ENCODE results near the gene PLA2G4D.
"Not testable (repeated sequence)": the region's sequence is repeated elsewhere in the genome, so short reads cannot be mapped to it uniquely, and the experiment has no call there.

Gene PLA2G4D

DNA sequence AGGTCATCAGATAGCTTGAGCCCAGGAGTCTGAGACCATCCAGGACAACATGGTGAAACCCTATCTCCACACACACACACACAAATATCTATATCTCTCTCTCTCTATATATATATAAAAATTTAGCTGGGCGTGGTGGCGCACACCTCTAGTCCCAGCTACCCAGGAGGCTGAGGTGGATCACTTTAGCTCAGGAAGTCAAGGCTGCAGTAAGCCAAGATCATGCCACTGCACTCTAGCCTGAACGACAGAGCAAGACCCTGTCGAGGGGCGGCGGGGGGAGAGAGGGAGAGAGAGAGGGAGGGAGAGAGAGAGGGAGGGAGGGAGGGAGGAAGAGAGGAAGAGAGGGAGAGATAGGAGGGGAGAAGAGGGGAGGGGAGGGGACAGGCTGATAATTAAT, 34.1 kb upstream of the PLA2G4D start:
- no peak for DNase-seq

DNA sequence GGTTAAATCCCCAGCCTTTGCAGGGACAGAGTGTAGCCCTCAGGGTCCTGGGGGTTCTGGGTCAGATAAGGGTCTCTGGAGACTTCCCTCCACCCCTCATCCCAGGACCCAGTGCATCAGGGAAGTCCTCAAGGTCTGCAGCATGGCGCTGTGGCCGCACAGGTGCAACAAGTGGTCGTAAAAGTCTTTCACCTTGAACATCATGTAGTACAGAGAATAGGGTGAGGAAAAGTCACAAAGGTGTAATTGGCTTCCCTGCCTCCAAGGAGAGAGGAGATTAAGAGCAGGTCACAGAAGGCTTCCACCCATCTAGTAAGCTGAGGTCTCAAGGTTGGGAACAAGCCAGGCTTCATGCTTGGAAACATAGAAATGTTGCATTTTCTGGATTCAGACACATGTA, 29.2 kb upstream of the PLA2G4D start:
- no peak for DNase-seq

DNA sequence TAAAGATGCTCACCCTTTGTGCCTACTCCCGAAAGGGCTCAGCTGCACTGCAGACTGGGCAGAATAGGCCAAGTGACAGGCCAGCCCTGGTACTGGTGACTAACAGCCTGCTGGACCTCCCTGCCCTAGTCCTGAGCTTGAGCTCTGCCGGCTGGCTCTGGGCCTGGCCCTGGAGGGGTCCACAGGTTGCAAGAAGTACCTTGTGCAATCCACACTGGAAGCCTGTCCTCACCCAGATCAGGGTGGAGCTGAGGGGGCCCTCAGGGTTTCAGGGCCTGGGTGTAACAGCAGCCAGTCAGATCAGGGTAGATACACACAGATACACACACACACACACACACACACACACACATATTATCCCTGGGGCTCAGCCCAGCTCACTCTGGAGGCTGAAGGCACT, 27.3 kb upstream of the PLA2G4D start:
- no peak for DNase-seq

DNA sequence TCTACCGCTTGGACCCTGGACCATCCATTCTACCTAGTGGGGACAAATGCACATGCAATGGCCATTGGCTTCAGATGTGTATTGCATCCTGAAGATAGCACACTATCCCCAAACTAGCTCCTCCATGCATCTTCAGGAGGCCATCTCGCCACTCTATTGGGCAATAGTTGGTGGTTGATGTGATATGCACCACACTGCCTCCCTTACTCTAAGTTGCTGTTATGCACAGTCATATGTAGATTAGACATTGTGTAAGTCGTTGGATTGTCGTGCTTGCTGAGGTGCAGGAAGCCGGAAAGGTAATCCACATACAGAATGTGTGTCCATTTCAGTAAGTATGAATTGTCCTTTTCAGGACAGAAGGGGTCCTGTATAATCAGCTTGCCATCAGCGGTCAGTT, 26.7 kb upstream of the PLA2G4D start:
- no peak for DNase-seq

- no peak for DNase-seq
Measured at GRCh38 chr15:42120285-42120684, 25.9 kb upstream of the PLA2G4D start.

DNA sequence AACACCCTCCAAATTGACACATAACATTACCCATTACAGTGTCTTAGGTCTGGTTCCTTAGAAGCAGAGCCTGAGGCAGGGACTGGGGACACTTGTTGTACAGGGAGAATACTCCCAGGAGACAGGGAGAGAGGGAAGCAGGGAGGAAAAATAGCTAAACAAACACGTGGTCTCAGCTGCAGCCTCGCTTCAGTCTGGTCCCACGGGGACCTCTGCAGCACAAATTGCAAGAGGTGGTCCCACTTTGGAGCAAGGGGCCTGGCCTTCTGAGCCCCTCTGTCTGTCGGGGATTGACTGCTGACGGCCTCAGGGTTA, 25.0 kb upstream of the PLA2G4D start:
- DNase-seq: no peak

GRCh38 chr15:42118650-42119445, 24.5 kb upstream of the PLA2G4D start:
- no peak for DNase-seq

- DNase-seq: no peak
Measured at GRCh38 chr15:42111924-42112323, 17.6 kb upstream of the PLA2G4D start.

GRCh38 chr15:42110367-42110766, 16.0 kb upstream of the PLA2G4D start:
- DNase-seq: no peak

DNA sequence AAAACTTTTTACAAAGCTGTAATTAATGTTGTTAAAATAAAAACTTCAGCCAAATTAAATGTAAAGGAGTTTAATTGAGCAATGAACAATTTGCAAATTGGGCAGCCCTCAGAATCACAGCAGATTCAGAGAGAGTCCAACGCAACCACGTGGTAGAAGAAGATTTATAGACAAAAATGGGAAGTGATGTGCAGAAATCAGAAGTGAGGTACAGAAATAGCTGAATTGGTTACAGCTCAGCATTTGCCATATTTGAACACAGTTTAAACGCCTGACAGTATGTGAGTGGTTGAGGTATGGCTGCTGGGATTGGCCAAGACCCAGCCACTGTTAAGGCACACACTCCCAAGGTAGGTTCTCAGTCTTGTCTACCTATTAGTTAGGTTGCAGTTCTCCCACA, 14.4 kb upstream of the PLA2G4D start:
- DNase-seq: no peak

- DNase-seq: no peak
Measured at GRCh38 chr15:42108189-42108588, 13.8 kb upstream of the PLA2G4D start.

GRCh38 chr15:42107473-42107872, 13.1 kb upstream of the PLA2G4D start:
- DNase-seq: no peak

- DNase-seq: no peak
Measured at GRCh38 chr15:42106288-42106687, 11.9 kb upstream of the PLA2G4D start.

DNA sequence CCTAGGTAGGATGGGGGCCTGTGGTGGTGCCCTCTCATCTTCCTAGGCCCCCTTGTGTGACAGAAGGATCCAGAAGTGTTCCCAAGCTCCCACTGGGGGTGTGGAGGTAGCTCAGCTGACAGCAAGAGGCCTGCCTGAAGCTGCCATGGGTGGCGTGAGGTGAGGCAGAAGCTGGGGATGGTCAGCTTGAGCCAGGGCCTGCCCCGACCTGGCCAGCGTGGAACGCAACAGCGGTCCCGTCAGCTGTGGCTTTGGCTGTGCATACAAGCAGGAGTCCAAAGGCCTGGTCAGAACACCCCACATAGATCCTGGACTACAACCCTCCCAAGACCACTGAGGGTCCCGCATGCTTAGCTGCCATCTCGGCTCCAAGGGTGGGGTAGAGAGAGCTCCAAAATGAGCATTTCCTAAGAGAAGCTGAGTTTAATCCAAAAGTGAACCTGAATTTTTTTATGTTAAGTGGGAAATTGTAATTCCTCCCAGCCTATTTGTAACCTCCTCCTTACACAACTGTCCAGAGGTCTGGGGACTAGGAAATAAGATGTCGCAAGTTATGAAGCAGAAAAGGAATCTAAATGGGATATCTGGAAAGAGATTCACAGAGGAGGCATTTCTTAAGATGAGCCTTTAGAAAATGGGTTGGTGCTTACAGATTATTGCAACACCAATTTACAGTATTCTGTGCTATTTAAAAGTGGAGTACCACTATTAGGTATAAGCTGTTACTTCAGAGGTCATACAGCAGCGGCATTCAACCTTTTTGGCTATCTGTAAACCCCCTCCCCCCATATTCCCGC, 9.9 kb upstream of the PLA2G4D start:
- DNase-seq: no peak

GRCh38 chr15:42102646-42103235, 8.4 kb upstream of the PLA2G4D start:
- no peak for DNase-seq

GRCh38 chr15:42101861-42102260, 7.5 kb upstream of the PLA2G4D start:
- no peak for DNase-seq

GRCh38 chr15:42100021-42100800, 5.8 kb upstream of the PLA2G4D start:
- no peak for DNase-seq

- no peak for DNase-seq
Measured at GRCh38 chr15:42097018-42097417, 2.7 kb upstream of the PLA2G4D start.

- DNase-seq: no peak
Measured at GRCh38 chr15:42093966-42094365, 396 bp downstream of the PLA2G4D start.

DNA sequence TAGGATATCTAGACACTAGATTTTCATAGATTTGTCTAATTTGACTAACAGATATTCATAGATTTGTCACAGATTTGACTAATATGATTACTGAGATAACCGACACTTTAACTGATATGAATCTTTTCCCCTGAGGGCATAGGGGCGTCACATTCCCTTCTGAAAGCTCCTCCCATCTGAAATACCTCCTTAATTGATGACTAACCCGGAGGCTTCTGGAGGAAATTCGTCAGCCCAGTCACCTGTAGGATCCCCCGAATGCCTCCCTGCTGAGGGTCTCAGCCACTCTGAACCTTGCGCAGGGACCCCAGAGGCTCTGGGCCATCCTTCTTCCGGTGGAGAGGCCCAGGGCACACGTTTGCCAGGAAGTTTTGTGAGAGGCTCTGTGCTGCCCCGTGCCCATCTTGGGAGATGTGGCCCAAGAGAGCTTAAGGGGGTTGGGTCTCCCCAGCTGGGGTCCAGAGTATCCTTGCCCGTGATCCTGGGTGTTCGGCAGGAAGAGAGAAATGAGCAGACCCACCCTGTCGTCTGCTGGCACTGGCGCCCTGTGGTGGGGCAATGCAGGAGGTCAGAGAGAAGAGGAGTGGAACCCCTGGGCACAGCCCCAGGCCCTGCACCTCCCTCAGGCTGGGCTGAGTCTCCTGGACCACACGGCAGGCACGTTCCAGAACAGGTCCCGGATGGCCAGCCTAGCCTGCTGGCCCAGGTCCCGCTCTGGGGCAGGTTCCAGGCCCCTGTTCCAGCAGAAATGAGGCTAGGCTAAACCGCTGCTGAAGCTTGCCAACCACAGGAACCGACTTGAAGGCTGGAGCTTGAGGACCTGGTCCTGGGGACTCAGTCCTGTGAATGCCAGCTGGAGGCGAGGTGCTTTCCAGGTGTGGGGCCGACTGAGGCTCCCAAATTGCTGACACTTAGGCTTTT, 1.7 kb downstream of the PLA2G4D start:
- no peak for DNase-seq

GRCh38 chr15:42091753-42092397, 2.5 kb downstream of the PLA2G4D start:
- DNase-seq: not testable (repeated sequence)

GRCh38 chr15:42090781-42091180, 3.6 kb downstream of the PLA2G4D start:
- no peak for DNase-seq
